Thyroid gland (tissue), 4 donors: ENCODE measurements around the gene SPTBN1. TPM values are rescaled to one million over a fixed set of nuclear protein-coding genes. Genes with fewer than 3 reads are reported as not detected.

Experiments used
- DNase-seq, 2 donors: peaks; one replicate each; pipeline ENCODE4 v3.0.0-alpha.2; 2019
- H3K27ac ChIP-seq, 3 donors: fragments of 200-600 bp; sonication (generic); 1 replicate in 2 of 3; 2 replicates in 1 of 3; pipeline ENCODE4 v1.5.1; 2016 to 2019; ENCODE audit warnings: mild to moderate bottlenecking in 1 of 3, moderate library complexity in 1 of 3
- H3K27me3 ChIP-seq: fragments of 200-600 bp; sonication (generic); one replicate; pipeline ENCODE4 v1.5.1; 2019
- H3K36me3 ChIP-seq, 2 donors: fragments of 200-600 bp; sonication (generic); one replicate each; pipeline ENCODE4 v1.5.1; 2016 to 2019
- H3K4me1 ChIP-seq, 2 donors: fragments of 200-600 bp; sonication (generic); one replicate each; pipeline ENCODE4 v1.5.1; 2017 to 2019
- H3K4me3 ChIP-seq, 3 donors: fragments of 200-600 bp; sonication (generic); replicated peaks in 1 of 3; 1 replicate in 2 of 3; 2 replicates in 1 of 3; pipeline ENCODE4 v1.5.1; 2016; ENCODE audit warnings: mild to moderate bottlenecking in 1 of 3
- H3K9me3 ChIP-seq: fragments of 200-600 bp; sonication (generic); one replicate; pipeline ENCODE4 v1.5.1; 2017
- CTCF ChIP-seq, 6 experiments: fragments of 200-600 bp in 3 of 6; fragments of 450-650 bp in 3 of 6; sonication (generic) in 3 of 6; IDR thresholded peaks; one replicate each; pipeline ENCODE4 v1.5.1; 2016 to 2019; ENCODE audit warnings: antibody characterized with exemption in 6 of 6, mild to moderate bottlenecking in 2 of 6, inconsistent platforms in 1 of 6, moderate library complexity in 1 of 6
- POLR2A ChIP-seq, 2 donors: fragments of 450-650 bp; IDR thresholded peaks; one replicate each; pipeline ENCODE4 v1.6.1; 2017; ENCODE audit warnings: antibody characterized with exemption in 2 of 2, mild to moderate bottlenecking in 2 of 2, moderate library complexity in 1 of 2
- WGBS, 2 donors: methylation state at CpG; one replicate each; pipeline ENCODE4 v1.1.5; 2017; 5-methylcytosine and 5-hydroxymethylcytosine counted together
- intact Hi-C: fragments of 100-400 bp; cut with DNase I; formaldehyde crosslinking; loops from one replicate; pipeline ENCODE4 v1.15.1; 2023
- total RNA-seq, 4 donors: library from RNA; depleted of rRNA; stranded (reverse); fragments of >200 nt; gene quantifications; one replicate each; pipeline ENCODE4 v1.2.3, GENCODE V29; 2016

SPTBN1 gene
- total RNA-seq, 4 donors from 2014 or later: 381 to 513 (median 419) TPM

GRCh38 chr2:54644236-54644635 lies 188.1 kb downstream of the SPTBN1 start:
- intact Hi-C loops: no loop called here
- Histone ChIP-seq H3K9me3 (no peaks in the 10 kb centered on the region), H3K4me1 (peaks cover 3 to 5% of the 10 kb centered on the region in 2 donors), H3K27me3 (no peaks in the 10 kb centered on the region), H3K36me3 (peaks cover 62 to 64% of the 10 kb centered on the region in 2 donors), H3K27ac (no peak overlapping the region), H3K4me3 (no peak overlapping the region)
- WGBS, 2 donors: 88 to 94% methylated on average over 4 of the region's 4 CpGs
- TF ChIP-seq POLR2A (IDR thresholded peaks at IDR 0.05): no peak
- TF ChIP-seq CTCF (IDR thresholded peaks at IDR 0.05): no peak
- DNase-seq: no peak

GRCh38 chr2:54646170-54646927 lies 190.2 kb downstream of the SPTBN1 start:
- H3K9me3 ChIP-seq: no peaks in the 10 kb centered on the region
- H3K36me3 ChIP-seq: peaks cover 80 to 81% of the 10 kb centered on the region in 2 donors
- no peaks in the 10 kb centered on the region for H3K27me3 ChIP-seq
- DNase-seq: no peak
- H3K4me1 ChIP-seq: peaks cover 0 to 3% of the 10 kb centered on the region in 2 donors
- 93% methylated on average over 15 to 16 of the region's 16 CpGs for WGBS, 2 donors
- H3K4me3 ChIP-seq: no peak overlapping the region
- intact Hi-C loops: no loop called here
- H3K27ac ChIP-seq: no peak overlapping the region
- TF ChIP-seq POLR2A (IDR thresholded peaks at IDR 0.05): no peak
- TF ChIP-seq CTCF (IDR thresholded peaks at IDR 0.05): no peak

GRCh38 chr2:54648256-54648655 lies 192.1 kb downstream of the SPTBN1 start:
- Histone ChIP-seq H3K36me3 (peaks cover 81 to 87% of the 10 kb centered on the region in 2 donors), H3K27me3 (no peaks in the 10 kb centered on the region), H3K4me1 (no peaks in the 10 kb centered on the region), H3K4me3 (no peak overlapping the region), H3K27ac (no peak overlapping the region), H3K9me3 (no peaks in the 10 kb centered on the region)
- intact Hi-C loops: no loop called here
- TF ChIP-seq POLR2A (IDR thresholded peaks at IDR 0.05) (no peak), CTCF (IDR thresholded peaks at IDR 0.05) (no peak)
- WGBS, 2 donors: 89 to 100% methylated on average over 3 of the region's 3 CpGs
- DNase-seq: no peak

- Histone ChIP-seq H3K27ac (no peak overlapping the region), H3K9me3 (no peaks in the 10 kb centered on the region), H3K36me3 (peaks cover 84 to 85% of the 10 kb centered on the region in 2 donors), H3K27me3 (no peaks in the 10 kb centered on the region), H3K4me1 (no peaks in the 10 kb centered on the region), H3K4me3 (no peak overlapping the region)
- no peak for TF ChIP-seq POLR2A (IDR thresholded peaks at IDR 0.05)
- no peak for TF ChIP-seq CTCF (IDR thresholded peaks at IDR 0.05)
- intact Hi-C loops: no loop called here
- DNase-seq: no peak
- 91 to 94% methylated on average over 4 of the region's 4 CpGs for WGBS, 2 donors
Measured at GRCh38 chr2:54649191-54649590, 193.1 kb downstream of the SPTBN1 start.

- Histone ChIP-seq H3K27ac (no peak overlapping the region), H3K4me1 (no peaks in the 10 kb centered on the region), H3K36me3 (peaks cover 84 to 85% of the 10 kb centered on the region in 2 donors), H3K9me3 (no peaks in the 10 kb centered on the region), H3K4me3 (no peak overlapping the region), H3K27me3 (no peaks in the 10 kb centered on the region)
- intact Hi-C loops: no loop called here
- no peak for DNase-seq
- WGBS, 2 donors: 93% methylated on average over 12 of the region's 12 CpGs
- TF ChIP-seq POLR2A (IDR thresholded peaks at IDR 0.05): no peak
Measured at GRCh38 chr2:54649633-54650032, 193.5 kb downstream of the SPTBN1 start.
